Memory B cell (primary cell): ENCODE data around the gene TOMM34.

Experiments
- ATAC-seq: fragments of 150-1000 bp; cut with Tn5 transposase; 2 replicates; pipeline ENCODE4 v1.10.0; 2021; ENCODE audit warnings: low read depth, mild to moderate bottlenecking, moderate library complexity
- DNase-seq, 2 donors: peaks; one replicate each; pipeline ENCODE4 v3.0.0; 2022; ENCODE audit warnings: low spot score in 2 of 2
- H3K27ac Mint-ChIP-seq: one replicate; pipeline ENCODE4 v1.8.0; 2022; ENCODE audit warnings: mild to moderate bottlenecking, moderate library complexity, mixed read lengths
- H3K27me3 Mint-ChIP-seq: one replicate; pipeline ENCODE4 v1.8.0; 2022; ENCODE audit warnings: mixed read lengths
- H3K36me3 Mint-ChIP-seq: one replicate; pipeline ENCODE4 v1.8.0; 2022; ENCODE audit warnings: mild to moderate bottlenecking, mixed read lengths
- H3K4me1 Mint-ChIP-seq: one replicate; pipeline ENCODE4 v1.8.0; 2022; ENCODE audit warnings: mixed read lengths
- H3K4me3 Mint-ChIP-seq: one replicate; pipeline ENCODE4 v1.8.0; 2022; ENCODE audit warnings: mild to moderate bottlenecking, moderate library complexity, mixed read lengths
- H3K9me3 Mint-ChIP-seq: one replicate; pipeline ENCODE4 v1.8.0; 2022; ENCODE audit warnings: mixed read lengths

TOMM34 gene

DNA sequence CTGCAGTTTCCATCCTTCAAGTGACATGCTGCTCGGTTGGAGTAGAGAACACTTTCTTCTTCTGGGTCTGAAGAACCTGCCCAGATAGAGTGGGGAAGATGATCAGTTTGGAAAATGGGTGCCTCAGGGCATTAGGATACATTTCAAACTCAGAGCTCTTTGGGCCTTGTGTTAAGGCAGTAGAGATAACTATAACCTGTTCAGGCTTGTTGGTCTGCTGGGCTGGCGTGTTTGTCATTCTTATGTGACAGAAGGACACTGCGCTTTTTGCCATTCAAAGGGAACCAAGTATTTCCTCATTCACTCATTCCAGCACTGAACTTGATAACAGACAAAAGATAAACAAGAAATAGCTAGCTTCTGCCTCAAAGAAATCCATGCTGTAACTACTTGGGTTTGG lies 3.8 kb downstream of the TOMM34 start:
- H3K4me1 Mint-ChIP-seq = peaks cover 54% of the 10 kb centered on the region
- H3K36me3 Mint-ChIP-seq = peaks cover 32% of the 10 kb centered on the region
- DNase-seq = no peak
- no peaks in the 10 kb centered on the region for H3K27me3 Mint-ChIP-seq
- no peak overlapping the region for H3K4me3 Mint-ChIP-seq
- no peak overlapping the region for H3K27ac Mint-ChIP-seq
- no peaks in the 10 kb centered on the region for H3K9me3 Mint-ChIP-seq
- ATAC-seq = no peak

DNA sequence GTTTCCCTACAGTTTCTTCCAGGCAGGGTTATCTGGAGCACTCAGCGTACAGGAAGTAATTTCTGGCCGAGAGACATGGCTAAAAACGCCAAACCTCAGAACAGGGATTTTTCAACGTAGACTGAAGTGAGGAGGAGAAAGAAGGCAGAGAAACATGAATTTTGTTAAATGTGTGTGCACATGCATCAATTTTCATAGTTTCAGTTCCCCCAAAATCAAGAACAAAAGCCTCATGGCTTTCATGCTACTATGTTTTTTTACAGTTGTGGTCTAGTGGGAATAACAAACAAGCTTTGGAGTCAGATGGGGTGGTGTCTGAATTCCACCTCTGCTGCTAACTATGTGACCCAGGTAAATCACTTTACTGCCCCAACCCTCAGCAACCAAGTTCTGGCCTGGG lies 4.9 kb downstream of the TOMM34 start:
- H3K4me1 Mint-ChIP-seq = peaks cover 51% of the 10 kb centered on the region
- peak overlapping the region; percentile 58 for H3K4me3 Mint-ChIP-seq
- H3K9me3 Mint-ChIP-seq = no peaks in the 10 kb centered on the region
- no peaks in the 10 kb centered on the region for H3K27me3 Mint-ChIP-seq
- DNase-seq (no peak), ATAC-seq (peak; percentile 14)
- peak overlapping the region; percentile 21 for H3K27ac Mint-ChIP-seq
- H3K36me3 Mint-ChIP-seq = peaks cover 40% of the 10 kb centered on the region

DNA sequence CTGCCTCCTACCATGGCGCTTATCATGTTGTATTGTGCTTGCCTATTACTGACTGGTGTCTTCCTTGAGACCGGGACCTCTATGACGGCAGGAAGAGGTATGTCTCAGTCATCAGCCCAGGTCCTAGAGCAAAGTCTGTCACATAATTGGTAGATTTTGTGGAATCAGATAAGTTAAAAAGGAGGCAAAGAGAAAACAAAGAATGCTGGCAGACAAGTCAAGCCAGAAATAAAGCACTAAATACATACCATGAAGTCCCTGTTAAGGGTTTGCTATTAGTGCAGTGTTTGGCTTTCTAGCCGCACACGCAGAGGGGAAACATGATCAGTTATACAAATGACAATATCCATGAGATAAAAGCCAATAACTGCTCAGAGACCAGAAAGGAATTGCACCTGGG lies 6.0 kb downstream of the TOMM34 start:
- H3K27me3 Mint-ChIP-seq = no peaks in the 10 kb centered on the region
- H3K4me1 Mint-ChIP-seq = peaks cover 48% of the 10 kb centered on the region
- no peak overlapping the region for H3K4me3 Mint-ChIP-seq
- no peaks in the 10 kb centered on the region for H3K9me3 Mint-ChIP-seq
- ATAC-seq (no peak), DNase-seq (no peak)
- H3K36me3 Mint-ChIP-seq = peaks cover 43% of the 10 kb centered on the region
- H3K27ac Mint-ChIP-seq = peak overlapping the region; percentile 60

DNA sequence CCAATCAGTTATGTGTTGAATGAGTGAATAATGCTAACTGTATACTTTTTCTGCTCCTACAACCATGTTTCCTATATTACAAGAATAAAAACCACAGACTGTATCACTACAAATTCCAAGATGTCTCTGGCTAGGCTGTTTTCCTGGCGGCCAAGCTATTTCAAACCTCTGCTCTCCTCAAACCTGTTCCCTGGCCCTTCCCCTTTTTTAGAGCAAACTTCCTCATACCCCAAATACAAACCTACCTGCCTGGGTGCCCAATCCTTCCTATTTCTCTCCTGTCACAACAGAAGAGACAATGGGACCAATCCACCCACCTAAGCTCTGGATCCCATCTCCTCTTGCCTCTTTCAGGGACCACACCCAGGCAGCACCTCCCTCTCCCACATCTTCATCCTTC lies 7.5 kb downstream of the TOMM34 start:
- H3K4me3 Mint-ChIP-seq = no peak overlapping the region
- H3K27me3 Mint-ChIP-seq = no peaks in the 10 kb centered on the region
- peak overlapping the region; percentile 60 for H3K27ac Mint-ChIP-seq
- peaks cover 34% of the 10 kb centered on the region for H3K4me1 Mint-ChIP-seq
- no peaks in the 10 kb centered on the region for H3K9me3 Mint-ChIP-seq
- peaks cover 41% of the 10 kb centered on the region for H3K36me3 Mint-ChIP-seq
- DNase-seq (no peak), ATAC-seq (no peak)

DNA sequence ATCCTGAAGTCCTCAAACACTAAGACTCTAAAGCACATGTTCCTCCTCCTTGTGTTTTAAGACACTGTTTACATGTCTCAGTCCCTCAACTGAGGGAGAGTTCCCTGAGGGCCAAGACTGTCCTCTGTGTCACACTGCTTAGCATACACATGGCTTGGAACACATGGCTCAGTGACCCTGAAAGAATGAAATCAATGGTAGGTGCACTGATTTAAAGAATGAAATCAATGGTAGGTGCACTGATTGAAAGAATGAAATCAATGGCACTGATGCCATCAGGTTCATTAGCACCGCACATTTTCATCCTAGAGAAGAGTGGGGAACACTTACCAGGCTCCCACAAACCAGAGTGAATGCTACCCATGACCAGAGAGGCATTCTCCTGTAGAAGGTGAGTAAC lies 9.8 kb downstream of the TOMM34 start:
- no peak for DNase-seq
- H3K36me3 Mint-ChIP-seq = peaks cover 41% of the 10 kb centered on the region
- peak overlapping the region; percentile 1 for H3K27ac Mint-ChIP-seq
- no peaks in the 10 kb centered on the region for H3K27me3 Mint-ChIP-seq
- peaks cover 26% of the 10 kb centered on the region for H3K4me1 Mint-ChIP-seq
- ATAC-seq = no peak
- no peaks in the 10 kb centered on the region for H3K9me3 Mint-ChIP-seq
- H3K4me3 Mint-ChIP-seq = no peak overlapping the region

DNA sequence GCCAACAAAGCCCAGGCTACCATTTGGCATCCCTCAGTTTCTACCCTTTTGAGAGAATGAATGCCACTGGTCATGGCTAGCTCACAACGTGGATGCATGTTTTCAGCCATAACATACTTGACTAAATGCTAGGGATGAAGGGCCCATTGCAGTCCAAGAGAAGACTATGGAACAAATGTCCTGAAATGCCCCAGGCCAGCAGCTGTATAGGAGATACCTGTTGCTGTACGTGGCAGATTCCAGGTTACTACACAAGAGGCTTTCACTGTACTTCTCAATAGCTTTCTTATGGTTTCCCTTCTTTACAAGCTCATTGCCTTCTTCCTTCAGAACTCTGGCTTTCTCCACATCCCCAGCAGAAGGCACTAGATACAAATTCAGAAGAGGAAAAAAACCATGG lies 11.7 kb downstream of the TOMM34 start:
- Mint-ChIP-seq H3K36me3 (peaks cover 39% of the 10 kb centered on the region), H3K4me1 (peaks cover 18% of the 10 kb centered on the region), H3K27ac (no peak overlapping the region), H3K9me3 (no peaks in the 10 kb centered on the region), H3K27me3 (no peaks in the 10 kb centered on the region), H3K4me3 (no peak overlapping the region)
- ATAC-seq = no peak
- DNase-seq = no peak

DNA sequence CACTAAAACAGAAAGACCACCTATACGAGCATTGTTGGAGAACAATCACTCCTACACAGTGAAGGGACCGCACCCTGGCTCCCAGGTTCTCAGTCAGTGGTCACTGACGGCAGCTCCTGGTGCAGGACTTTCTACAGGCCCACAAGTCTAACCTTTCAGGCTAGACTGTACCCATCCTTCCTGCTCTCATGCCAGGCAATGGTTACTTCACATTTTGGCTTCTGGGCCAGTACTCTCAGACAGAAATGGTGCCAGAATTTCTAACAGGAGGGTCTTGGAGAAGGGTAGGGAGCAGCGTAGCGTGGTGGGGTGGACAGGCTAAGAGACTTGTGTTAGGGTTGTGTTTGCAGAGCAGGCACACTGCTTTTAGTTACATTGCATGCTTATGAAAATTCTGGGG lies 12.1 kb downstream of the TOMM34 start:
- ATAC-seq = no peak
- H3K27ac Mint-ChIP-seq = no peak overlapping the region
- DNase-seq = no peak
- H3K4me1 Mint-ChIP-seq = peaks cover 14% of the 10 kb centered on the region
- peaks cover 36% of the 10 kb centered on the region for H3K36me3 Mint-ChIP-seq
- no peaks in the 10 kb centered on the region for H3K27me3 Mint-ChIP-seq
- H3K9me3 Mint-ChIP-seq = no peaks in the 10 kb centered on the region
- H3K4me3 Mint-ChIP-seq = no peak overlapping the region

DNA sequence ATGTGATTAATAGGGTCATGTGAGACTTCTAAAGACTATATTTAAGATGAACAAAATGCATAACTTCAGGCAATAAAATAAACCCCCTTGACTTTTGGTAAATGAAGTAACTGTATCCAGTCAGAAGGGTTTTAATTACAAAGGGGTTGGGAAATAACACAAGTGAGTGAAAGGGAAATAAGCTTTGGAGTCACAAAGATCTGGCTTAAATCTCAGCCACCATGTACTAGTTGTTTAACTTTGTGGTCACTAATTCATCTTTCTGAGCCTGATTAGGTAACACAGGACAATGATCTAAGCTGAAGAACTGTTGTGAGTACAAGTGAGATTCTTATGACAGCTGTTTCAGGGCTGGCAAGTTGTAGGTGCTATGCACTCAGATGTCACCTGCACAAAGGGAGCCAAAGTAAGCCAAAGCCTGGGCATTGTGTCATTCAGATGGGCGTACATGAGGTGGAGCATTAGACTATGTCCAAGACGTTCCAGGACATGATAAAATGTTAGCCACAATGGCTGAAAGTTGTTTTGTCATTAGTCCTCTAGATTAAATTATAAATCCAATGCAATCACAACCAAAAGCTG lies 13.8 kb downstream of the TOMM34 start:
- peaks cover 5% of the 10 kb centered on the region for H3K4me1 Mint-ChIP-seq
- DNase-seq = no peak
- H3K27me3 Mint-ChIP-seq = no peaks in the 10 kb centered on the region
- H3K4me3 Mint-ChIP-seq = no peak overlapping the region
- peak overlapping the region; percentile 28 for H3K27ac Mint-ChIP-seq
- H3K36me3 Mint-ChIP-seq = peaks cover 42% of the 10 kb centered on the region
- no peaks in the 10 kb centered on the region for H3K9me3 Mint-ChIP-seq
- ATAC-seq = no peak

DNA sequence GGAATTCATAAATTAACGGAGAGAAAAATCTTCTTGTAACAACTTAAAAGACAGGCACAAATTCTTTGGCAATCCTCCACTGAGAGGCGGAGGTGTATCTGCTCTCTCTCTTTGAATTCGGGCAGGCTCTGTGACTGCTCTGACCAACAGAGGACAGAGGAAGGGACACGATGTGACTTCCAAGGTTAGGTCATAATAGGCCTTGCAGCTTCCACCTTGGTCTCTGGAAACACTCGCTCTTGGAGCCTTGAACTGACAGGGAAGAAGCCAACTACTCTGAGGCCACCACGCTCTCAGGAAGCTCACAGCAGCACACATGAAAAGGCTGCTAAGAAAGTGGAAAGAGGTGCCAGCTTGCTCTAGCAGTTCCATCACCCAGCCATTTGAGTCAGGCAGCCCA lies 14.9 kb downstream of the TOMM34 start:
- Mint-ChIP-seq H3K4me3 (no peak overlapping the region), H3K9me3 (no peaks in the 10 kb centered on the region), H3K36me3 (peaks cover 38% of the 10 kb centered on the region), H3K27ac (peak overlapping the region; percentile 42), H3K4me1 (peaks cover 5% of the 10 kb centered on the region), H3K27me3 (no peaks in the 10 kb centered on the region)
- DNase-seq = no peak
- no peak for ATAC-seq

DNA sequence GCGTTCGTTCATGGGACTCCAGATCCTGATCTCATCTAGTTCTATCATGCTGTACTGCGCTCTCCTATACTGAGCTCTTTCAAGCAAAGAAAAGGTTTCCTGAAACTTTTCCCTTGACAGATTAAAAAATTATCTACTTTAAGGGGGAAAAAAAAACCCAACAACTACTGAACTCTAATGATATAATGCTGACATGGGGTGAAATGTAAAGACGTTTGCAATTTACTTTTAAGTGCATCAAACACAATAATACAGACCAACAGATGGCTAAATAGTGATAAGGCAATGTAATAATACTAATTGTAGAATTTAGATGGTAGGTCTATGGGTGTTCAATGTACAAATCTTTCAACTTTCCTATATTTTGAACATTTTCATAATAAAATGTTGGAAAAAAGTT lies 16.4 kb downstream of the TOMM34 start:
- no peak overlapping the region for H3K4me3 Mint-ChIP-seq
- DNase-seq (no peak), ATAC-seq (no peak)
- H3K27me3 Mint-ChIP-seq = no peaks in the 10 kb centered on the region
- no peaks in the 10 kb centered on the region for H3K9me3 Mint-ChIP-seq
- H3K27ac Mint-ChIP-seq = no peak overlapping the region
- peaks cover 5% of the 10 kb centered on the region for H3K4me1 Mint-ChIP-seq
- peaks cover 36% of the 10 kb centered on the region for H3K36me3 Mint-ChIP-seq

DNA sequence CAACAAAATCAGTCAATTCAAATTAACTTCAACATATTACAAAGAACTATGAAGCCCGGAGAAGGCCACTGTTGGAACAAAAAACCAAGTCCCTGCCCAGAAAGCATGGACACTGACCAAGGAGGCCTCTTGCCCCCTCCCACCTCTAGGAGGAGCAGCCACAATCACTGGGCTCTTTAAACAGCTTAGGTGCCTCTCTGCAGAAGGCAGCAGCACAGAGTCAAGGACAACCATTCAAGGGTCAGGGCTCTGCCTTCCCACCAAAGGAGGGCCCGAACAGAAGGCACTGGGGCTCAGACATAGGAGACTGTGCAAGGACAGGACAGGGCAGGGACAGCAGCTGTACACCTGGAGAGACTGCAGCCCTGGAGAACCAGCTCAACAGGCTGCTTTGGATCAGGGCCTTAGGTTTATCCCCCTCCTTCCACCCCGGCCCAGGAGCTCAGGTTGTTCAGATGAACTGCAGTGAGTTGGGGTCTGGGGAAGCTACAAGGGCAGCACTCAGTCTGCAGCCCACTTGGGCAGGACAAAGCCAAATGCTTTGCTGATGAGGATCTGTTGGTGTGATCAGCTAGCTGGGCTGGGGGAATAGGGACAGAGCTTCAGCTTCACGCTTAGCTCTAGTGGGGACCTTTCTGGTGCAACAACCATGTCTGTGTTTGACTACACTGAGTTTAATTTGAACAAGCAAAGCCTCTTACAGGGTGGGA lies 17.8 kb downstream of the TOMM34 start:
- H3K4me3 Mint-ChIP-seq = no peak overlapping the region
- peaks cover 9% of the 10 kb centered on the region for H3K4me1 Mint-ChIP-seq
- H3K36me3 Mint-ChIP-seq = peaks cover 36% of the 10 kb centered on the region
- no peaks in the 10 kb centered on the region for H3K9me3 Mint-ChIP-seq
- DNase-seq (no peak), ATAC-seq (no peak)
- peak overlapping the region; percentile 52 for H3K27ac Mint-ChIP-seq
- H3K27me3 Mint-ChIP-seq = no peaks in the 10 kb centered on the region

DNA sequence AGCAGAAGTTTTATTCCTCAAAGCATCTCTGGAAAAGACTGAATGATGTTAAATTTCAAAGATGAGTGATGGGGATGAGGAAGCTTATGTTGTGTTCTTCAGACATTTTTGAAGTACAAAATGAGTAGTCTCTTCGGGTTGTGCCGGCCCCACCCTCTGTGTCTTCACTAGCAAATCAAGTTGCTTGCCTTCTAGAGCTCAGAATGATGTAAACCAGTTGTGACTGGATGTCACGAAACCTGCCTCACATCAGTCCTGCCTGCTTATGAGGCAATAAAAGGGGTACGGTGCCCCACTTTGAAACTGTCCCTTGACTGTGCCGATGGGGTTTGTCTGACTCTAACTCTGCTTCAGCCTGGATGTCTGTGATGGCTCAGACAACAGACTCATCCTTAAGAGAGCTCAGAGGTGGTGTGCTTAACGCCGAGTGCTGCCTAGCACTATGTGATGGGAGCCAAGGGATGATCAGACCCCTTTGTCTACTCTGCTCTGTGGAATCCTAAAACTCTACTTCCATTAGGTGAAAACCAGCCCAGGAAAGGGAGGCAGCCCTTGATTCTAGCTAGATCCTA lies 19.0 kb downstream of the TOMM34 start:
- DNase-seq (no peak), ATAC-seq (no peak)
- Mint-ChIP-seq H3K36me3 (peaks cover 38% of the 10 kb centered on the region), H3K27ac (peak overlapping the region; percentile 52), H3K9me3 (no peaks in the 10 kb centered on the region), H3K27me3 (no peaks in the 10 kb centered on the region), H3K4me1 (peaks cover 7% of the 10 kb centered on the region), H3K4me3 (no peak overlapping the region)

DNA sequence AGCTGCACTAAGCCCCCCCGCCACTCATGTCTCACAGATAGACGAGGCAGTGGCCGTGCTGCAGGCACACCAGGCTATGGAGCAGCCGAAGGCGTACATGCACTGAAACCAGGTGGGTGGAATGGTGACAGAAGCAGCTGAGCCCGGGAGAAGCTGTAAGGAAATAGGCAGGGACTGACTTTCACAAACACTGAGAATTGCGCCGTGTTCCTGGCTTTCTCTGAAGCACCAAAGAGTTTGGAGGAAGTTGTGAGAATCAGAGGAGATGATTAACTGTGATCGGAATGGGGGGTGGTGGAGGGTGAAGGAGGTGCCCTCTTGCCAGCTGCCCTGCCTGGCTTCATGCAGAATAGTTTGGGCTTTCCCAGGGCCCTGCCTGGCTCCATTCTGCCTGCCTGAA lies 21.6 kb downstream of the TOMM34 start:
- Mint-ChIP-seq H3K27ac (peak overlapping the region; percentile 39), H3K4me1 (peaks cover 7% of the 10 kb centered on the region), H3K36me3 (peaks cover 30% of the 10 kb centered on the region), H3K9me3 (no peaks in the 10 kb centered on the region), H3K4me3 (no peak overlapping the region), H3K27me3 (no peaks in the 10 kb centered on the region)
- ATAC-seq = no peak
- DNase-seq = no peak

DNA sequence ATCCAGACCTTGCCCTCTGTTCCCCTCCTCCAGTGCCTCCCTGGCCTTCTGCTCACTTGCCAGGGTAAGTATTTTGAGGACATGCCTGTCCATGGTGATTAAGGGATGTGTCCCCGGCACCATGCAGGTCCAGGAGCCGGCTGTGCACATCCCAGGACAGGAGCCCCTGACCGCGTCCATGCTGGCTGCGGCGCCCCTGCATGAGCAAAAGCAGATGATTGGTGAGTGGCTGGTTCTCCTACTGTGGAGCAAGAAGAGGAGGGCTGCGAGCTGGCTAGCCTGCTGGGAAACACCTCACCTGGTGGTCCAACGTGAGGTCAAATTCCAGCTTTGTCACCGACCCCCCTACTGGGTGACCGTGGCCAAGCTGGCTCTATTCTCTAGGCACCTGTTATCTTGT lies 23.7 kb downstream of the TOMM34 start:
- H3K27me3 Mint-ChIP-seq = no peaks in the 10 kb centered on the region
- no peak overlapping the region for H3K4me3 Mint-ChIP-seq
- DNase-seq (no peak), ATAC-seq (no peak)
- peaks cover 27% of the 10 kb centered on the region for H3K36me3 Mint-ChIP-seq
- peaks cover 7% of the 10 kb centered on the region for H3K4me1 Mint-ChIP-seq
- no peaks in the 10 kb centered on the region for H3K9me3 Mint-ChIP-seq
- no peak overlapping the region for H3K27ac Mint-ChIP-seq

DNA sequence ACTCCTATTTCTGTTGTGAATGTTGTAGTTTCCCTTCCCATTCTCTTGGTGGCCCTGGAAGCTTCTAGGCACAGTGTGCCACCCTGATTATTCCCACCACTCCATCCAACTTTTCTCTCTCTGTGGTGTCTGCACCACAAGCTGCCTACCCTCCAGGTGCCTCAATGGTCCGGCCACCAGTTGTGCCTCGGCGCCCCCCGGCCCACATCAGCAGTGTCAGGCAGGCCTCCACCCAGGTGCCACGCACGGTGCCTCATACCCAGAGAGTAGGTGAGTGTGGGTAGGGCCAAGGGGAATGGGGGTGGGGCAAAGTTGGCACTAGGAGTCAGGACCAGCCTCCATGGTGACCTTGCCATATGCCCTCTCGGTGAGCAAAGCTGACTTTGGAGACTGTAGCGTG lies 27.3 kb downstream of the TOMM34 start:
- Mint-ChIP-seq H3K4me3 (no peak overlapping the region), H3K4me1 (no peaks in the 10 kb centered on the region), H3K9me3 (no peaks in the 10 kb centered on the region), H3K27ac (no peak overlapping the region), H3K27me3 (no peaks in the 10 kb centered on the region), H3K36me3 (peaks cover 25% of the 10 kb centered on the region)
- ATAC-seq (no peak), DNase-seq (no peak)
